ENCODE measurements around the gene B3GNT9. TPM values are rescaled to one million over a fixed set of nuclear protein-coding genes. Genes with fewer than 3 reads are reported as not detected.

The B3GNT9 gene
- total and polyA plus RNA-seq, 2 of the 8 experiments (the other 6 are each of a cell fraction or from before 2014, with no cell fraction given), result 3.5 to 9.0 TPM

- Histone ChIP-seq H4K20me1 (replicated peaks in 1 of 2; ENCODE audit: control insufficient read depth in 1 of 2, insufficient read depth in 2 of 2, low read length in 2 of 2) (peaks cover 10 to 13% of the 10 kb centered on the region in 2 experiments), H3K9me3 (ENCODE audit: insufficient read depth in 2 of 2, low read depth in 1 of 2, low read length in 1 of 2) (no peaks in the 10 kb centered on the region), H3K9ac (replicated peaks in 1 of 4; ENCODE audit: extremely low read depth in 1 of 4, low read depth in 3 of 4, low read length in 3 of 4) (no peak overlapping the region), H3K18ac (ENCODE audit: extremely low read depth, low read length) (no peak overlapping the region), H3K23me2 (ENCODE audit: low read depth, low read length) (peaks cover 17% of the 10 kb centered on the region; the same call in 1 of the 2 replicates), H3K4me3 (ENCODE audit: extremely low read depth in 1 of 4, insufficient read depth in 2 of 4, low read depth in 3 of 4, low read length in 4 of 4) (peak overlapping the region in 3 of 4 experiments; percentile 30 to 59 (median 36); a peak in 6 of 8 replicates), H3K4me2 (ENCODE audit: insufficient read depth in 1 of 2, low read depth in 2 of 2, low read length in 2 of 2) (peak overlapping the region; percentile 4 to 87), H3K4me1 (replicated peaks in 1 of 4; ENCODE audit: control insufficient read depth in 3 of 4, insufficient read depth in 4 of 4, low read length in 3 of 4) (peaks cover 0 to 14% (median 8%) of the 10 kb centered on the region in 4 experiments; a peak in 6 of 7 replicates), H2BK20ac (ENCODE audit: low read length) (no peak overlapping the region), H3K56ac (replicated peaks; ENCODE audit: insufficient read length, low read depth, low read length) (no peak overlapping the region), H3K14ac (ENCODE audit: insufficient read length) (no peak overlapping the region), H4K5ac (ENCODE audit: insufficient read length, low read depth, low read length) (no peak overlapping the region), H3K4ac (replicated peaks; ENCODE audit: insufficient read length, low read depth, low read length) (no peak overlapping the region), H2AK5ac (ENCODE audit: low read depth, low read length) (no peak overlapping the region), H3K36me3 (ENCODE audit: control insufficient read depth in 2 of 4, insufficient read depth in 4 of 4, low read length in 3 of 4) (no peaks in the 10 kb centered on the region), H2BK15ac (ENCODE audit: low read length) (no peak overlapping the region), H4K8ac (ENCODE audit: extremely low read depth, insufficient read depth, low read length) (no peak overlapping the region), H3K79me1 (ENCODE audit: low read depth, low read length) (no peaks in the 10 kb centered on the region), H3K79me2 (ENCODE audit: control insufficient read depth in 1 of 2, insufficient read depth in 2 of 2, low read length in 2 of 2) (no peaks in the 10 kb centered on the region), H2AFZ (ENCODE audit: low read length) (no peak overlapping the region), H2BK5ac (ENCODE audit: low read depth, low read length) (no peak overlapping the region), H3K27me3 (replicated peaks in 1 of 4; ENCODE audit: control insufficient read depth in 3 of 4, extremely low read depth in 1 of 4, insufficient read depth in 3 of 4, low read length in 3 of 4) (peaks cover 75 to 98% (median 93%) of the 10 kb centered on the region in 4 experiments), H3K23ac (ENCODE audit: insufficient read length) (no peak overlapping the region), H4K91ac (replicated peaks; ENCODE audit: insufficient read length, low read length) (no peak overlapping the region), H2BK12ac (ENCODE audit: low read depth, low read length) (no peak overlapping the region), H3K27ac (ENCODE audit: low read depth, low read length) (no peak overlapping the region), H2BK120ac (replicated peaks; ENCODE audit: low read depth, low read length) (no peak overlapping the region)
- DNase-seq (ENCODE audit: low read depth in 1 of 2, low spot score in 2 of 2) (peak in 1 of 2 experiments; percentile 91), FAIRE-seq (no peak)
- WGBS, 2 experiments (ENCODE audit: extremely low coverage in 1 of 2, insufficient coverage in 1 of 2, insufficient read length in 1 of 2, insufficient replicate concordance in 2 of 2, low coverage in 1 of 2, low lambda C conversion rate in 2 of 2, missing lambda C conversion rate in 1 of 2), result 6% methylated on average over 55 of the region's 74 CpGs; no CpG with 5 or more reads in 1 of the 2 experiments
- POLR2A ChIA-PET (ENCODE audit: partially characterized antibody), result interaction anchor here (1.9 kb wide), 1 partner anchor 8 kb away, joined by 7 read pairs; no protein-coding TSS in a partner anchor
- CTCF ChIA-PET (ENCODE audit: partially characterized antibody), result interaction anchor here (0.6 to 14.1 kb wide), 36 partner anchors 10 to 1816 kb away, joined by 3 to 291 read pairs (median 4); partner anchors contain the start of genes CES3, ELMO3, FBXL8 and HSF4
- TF ChIP-seq YY1 (IDR thresholded peaks at IDR 0.05; ENCODE audit: low read depth, low read length) (peak; percentile 57; the same call in 1 of the 2 replicates), SIX5 (IDR thresholded peaks at IDR 0.05; ENCODE audit: low read depth, low read length) (no peak), EZH2 (IDR thresholded peaks at IDR 0.05; ENCODE audit: low read depth, low read length, severe bottlenecking) (peak; percentile 70), SUZ12 (IDR thresholded peaks at IDR 0.05; ENCODE audit: low read length) (peak; percentile 78), KDM4A (IDR thresholded peaks at IDR 0.05; ENCODE audit: low read depth, low read length, severe bottlenecking) (peak; percentile 54), GABPA (IDR thresholded peaks at IDR 0.05; ENCODE audit: borderline replicate concordance, insufficient read depth, low read length) (peak; percentile 78), ZNF274 (IDR thresholded peaks at IDR 0.05; ENCODE audit: borderline replicate concordance, extremely low read depth, low read length) (no peak), POU5F1 (IDR thresholded peaks at IDR 0.05; ENCODE audit: low read depth, low read length) (no peak), CHD1 (IDR thresholded peaks at IDR 0.05; ENCODE audit: low read depth, low read length) (no peak), SRF (IDR thresholded peaks at IDR 0.05; ENCODE audit: low read depth, low read length) (peak; percentile 72), TCF12 (IDR thresholded peaks at IDR 0.05; ENCODE audit: low read depth, low read length) (0 out of 2 replicates have a peak, but pooled peaks have one; percentile 58), TEAD4 (IDR thresholded peaks at IDR 0.05; ENCODE audit: low read depth, low read length) (peak; percentile 31; the same call in 1 of the 2 replicates)
These were observed 4.7 kb upstream of the B3GNT9 start for GRCh38 chr16:67155295-67156142.
